ENCODE results near the gene RUNX2. TPM values are rescaled to one million over a fixed set of nuclear protein-coding genes. Genes with fewer than 3 reads are reported as not detected.

Gene RUNX2
- total RNA-seq, 1 experiment from 2014 or later, result 3.8 TPM

DNA sequence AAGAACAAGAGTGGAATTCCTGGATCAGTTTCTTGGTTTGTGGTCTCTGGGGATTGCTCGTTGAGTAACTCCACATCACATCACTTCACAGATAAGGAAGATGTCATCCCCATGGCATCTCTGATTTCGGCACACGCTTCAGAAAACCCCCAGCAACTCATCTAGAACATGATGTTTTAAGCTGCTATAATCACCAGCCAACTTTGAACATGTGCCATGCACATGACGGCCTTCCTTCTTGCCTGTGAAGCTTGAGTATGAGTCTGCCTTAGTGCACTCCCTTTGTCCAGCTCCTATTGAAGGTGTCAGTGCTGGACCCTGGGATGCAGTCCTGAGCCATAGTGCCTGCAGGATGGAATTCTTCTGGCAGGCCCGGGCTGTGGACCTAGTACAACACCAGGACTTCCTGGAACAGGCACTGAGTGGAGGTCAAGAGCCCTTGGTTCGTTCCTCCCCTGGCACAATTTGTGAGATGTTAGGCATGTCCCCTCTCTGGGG is 281.1 kb downstream of the RUNX2 start:
- POLR2A ChIA-PET (ENCODE audit: unreplicated experiment), result no interaction called here
- no peaks in the 10 kb centered on the region for H3K36me3 ChIP-seq (ENCODE audit: low read depth, low read length)
- no TSS peak for BruUV-seq (replicated peaks)
- H3K4me1 ChIP-seq (ENCODE audit: insufficient read depth, low read length), result peaks cover 42% of the 10 kb centered on the region
- peak overlapping the region; percentile 99 for H3K27ac ChIP-seq (ENCODE audit: low read length)
- CTCF ChIA-PET, result interaction anchor here (0.6 kb wide), 1 partner anchor 31 kb away, joined by 5 read pairs; no protein-coding TSS in a partner anchor
- intact Hi-C loops (cut with micrococcal nuclease), result loop anchor here (2.0 to 10.0 kb wide), 4 partner anchors 48 to 162 kb away; no protein-coding TSS in a partner anchor
- no peaks in the 10 kb centered on the region for H3K79me2 ChIP-seq (ENCODE audit: low read length)
- H3K4me2 ChIP-seq (ENCODE audit: low read length), result peak overlapping the region; percentile 78; the same call in 1 of the 2 replicates
- DNase-seq, result no peak
- no peak for ATAC-seq
- H3K9ac ChIP-seq (ENCODE audit: low read length), result peak overlapping the region; percentile 92
- H3K9me2 ChIP-seq (replicated peaks; ENCODE audit: low read length), result no peaks in the 10 kb centered on the region
- no peak for TF ChIP-seq CTCF (conservative IDR thresholded peaks at IDR 0.05; ENCODE audit: low read depth, low read length)
- TF ChIP-seq EZH2phosphoT487 (IDR thresholded peaks at IDR 0.05; ENCODE audit: borderline replicate concordance, low read length), result no peak
- TF ChIP-seq EZH2 (IDR thresholded peaks at IDR 0.05; ENCODE audit: low read length, unreplicated experiment), result no peak
- H3K9me3 ChIP-seq (ENCODE audit: low read length), result no peaks in the 10 kb centered on the region
- H3F3A ChIP-seq (ENCODE audit: low read length, unreplicated experiment), result peaks cover 16% of the 10 kb centered on the region
- H4K20me1 ChIP-seq (ENCODE audit: low read length), result no peaks in the 10 kb centered on the region
- H3K4me3 ChIP-seq (ENCODE audit: low read length), result no peak overlapping the region
- H3K27me3 ChIP-seq (ENCODE audit: low read length), result no peaks in the 10 kb centered on the region
- H2AFZ ChIP-seq (ENCODE audit: low read length), result no peak overlapping the region

DNA sequence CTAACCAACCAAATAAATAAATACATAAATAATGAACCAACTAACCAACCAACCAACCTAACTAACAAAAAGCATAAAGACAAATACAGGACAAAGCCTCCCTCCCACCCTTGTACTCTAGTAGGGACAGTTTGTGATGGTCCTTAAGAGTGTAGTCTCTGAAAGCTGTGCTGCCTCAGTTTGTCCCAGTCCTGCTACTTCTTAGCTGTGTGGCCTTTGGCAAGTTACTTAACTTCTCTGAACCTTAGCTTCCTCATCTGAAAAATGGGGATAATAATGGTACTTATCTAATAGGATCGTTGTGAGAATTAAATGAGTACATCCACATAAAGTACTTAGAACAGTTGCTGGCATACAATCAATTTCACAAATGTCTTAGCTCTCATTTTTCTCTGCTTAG is 282.2 kb downstream of the RUNX2 start:
- ATAC-seq (no peak), DNase-seq (no peak)
- no TSS peak for BruUV-seq (replicated peaks)
- Histone ChIP-seq H3K36me3 (ENCODE audit: low read depth, low read length) (no peaks in the 10 kb centered on the region), H4K20me1 (ENCODE audit: low read length) (no peaks in the 10 kb centered on the region), H3K9me3 (ENCODE audit: low read length) (no peaks in the 10 kb centered on the region), H3F3A (ENCODE audit: low read length, unreplicated experiment) (peaks cover 16% of the 10 kb centered on the region), H3K79me2 (ENCODE audit: low read length) (no peaks in the 10 kb centered on the region), H2AFZ (ENCODE audit: low read length) (no peak overlapping the region), H3K27me3 (ENCODE audit: low read length) (no peaks in the 10 kb centered on the region), H3K9ac (ENCODE audit: low read length) (no peak overlapping the region), H3K4me3 (ENCODE audit: low read length) (no peak overlapping the region), H3K4me1 (ENCODE audit: insufficient read depth, low read length) (peaks cover 51% of the 10 kb centered on the region), H3K4me2 (ENCODE audit: low read length) (no peak overlapping the region), H3K9me2 (replicated peaks; ENCODE audit: low read length) (no peaks in the 10 kb centered on the region), H3K27ac (ENCODE audit: low read length) (no peak overlapping the region)
- intact Hi-C loops (cut with micrococcal nuclease), result no loop called here
- TF ChIP-seq CTCF (conservative IDR thresholded peaks at IDR 0.05; ENCODE audit: low read depth, low read length) (no peak), EZH2phosphoT487 (IDR thresholded peaks at IDR 0.05; ENCODE audit: borderline replicate concordance, low read length) (no peak), EZH2 (IDR thresholded peaks at IDR 0.05; ENCODE audit: low read length, unreplicated experiment) (no peak)
- ChIA-PET CTCF (no interaction called here), POLR2A (ENCODE audit: unreplicated experiment) (no interaction called here)

DNA sequence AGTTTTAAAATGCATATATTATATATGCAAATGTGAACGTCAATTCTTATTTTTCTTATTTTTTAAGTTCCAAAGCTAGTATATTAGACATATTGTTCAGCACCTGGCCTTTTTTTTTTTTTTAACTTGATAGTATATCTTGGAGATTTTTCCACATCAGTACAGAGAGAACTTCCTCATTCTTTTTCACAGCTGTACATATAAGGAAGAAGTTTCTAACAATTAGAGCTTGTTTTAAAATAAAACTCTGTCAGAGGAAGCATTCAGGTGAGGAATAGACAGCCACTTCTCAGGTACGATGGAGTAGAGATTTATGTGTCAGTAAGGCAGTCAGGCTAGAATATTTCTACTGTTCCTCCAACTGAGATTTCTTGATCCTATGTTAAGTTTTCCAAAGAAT is 282.7 kb downstream of the RUNX2 start:
- Histone ChIP-seq H3K4me2 (ENCODE audit: low read length) (no peak overlapping the region), H3K9ac (ENCODE audit: low read length) (no peak overlapping the region), H2AFZ (ENCODE audit: low read length) (no peak overlapping the region), H3K79me2 (ENCODE audit: low read length) (no peaks in the 10 kb centered on the region), H4K20me1 (ENCODE audit: low read length) (no peaks in the 10 kb centered on the region), H3K4me3 (ENCODE audit: low read length) (no peak overlapping the region), H3F3A (ENCODE audit: low read length, unreplicated experiment) (peaks cover 16% of the 10 kb centered on the region), H3K36me3 (ENCODE audit: low read depth, low read length) (no peaks in the 10 kb centered on the region), H3K27ac (ENCODE audit: low read length) (no peak overlapping the region), H3K27me3 (ENCODE audit: low read length) (no peaks in the 10 kb centered on the region), H3K9me3 (ENCODE audit: low read length) (no peaks in the 10 kb centered on the region), H3K4me1 (ENCODE audit: insufficient read depth, low read length) (peaks cover 54% of the 10 kb centered on the region), H3K9me2 (replicated peaks; ENCODE audit: low read length) (no peaks in the 10 kb centered on the region)
- intact Hi-C loops (cut with micrococcal nuclease), result no loop called here
- ChIA-PET CTCF (no interaction called here), POLR2A (ENCODE audit: unreplicated experiment) (no interaction called here)
- no TSS peak for BruUV-seq (replicated peaks)
- ATAC-seq (no peak), DNase-seq (no peak)
- TF ChIP-seq EZH2 (IDR thresholded peaks at IDR 0.05; ENCODE audit: low read length, unreplicated experiment) (no peak), CTCF (conservative IDR thresholded peaks at IDR 0.05; ENCODE audit: low read depth, low read length) (no peak), EZH2phosphoT487 (IDR thresholded peaks at IDR 0.05; ENCODE audit: borderline replicate concordance, low read length) (no peak)

Measured in PC-3 (cell line).